ENCODE data around the gene MPG.

MPG gene

GRCh38 chr16:59440-60059, 18.5 kb upstream of the MPG start:
- H3K4me1 Mint-ChIP-seq (ENCODE audit: low read depth): peaks cover 8% of the 10 kb centered on the region
- H3K4me3 Mint-ChIP-seq: no peak overlapping the region
- peaks cover 6% of the 10 kb centered on the region for H3K36me3 Mint-ChIP-seq (ENCODE audit: low read depth)
- H3K27ac Mint-ChIP-seq: no peak overlapping the region
- no peaks in the 10 kb centered on the region for H3K9me3 Mint-ChIP-seq
- no peaks in the 10 kb centered on the region for H3K27me3 Mint-ChIP-seq

- H3K9me3 Mint-ChIP-seq: no peaks in the 10 kb centered on the region
- peaks cover 6% of the 10 kb centered on the region for H3K36me3 Mint-ChIP-seq (ENCODE audit: low read depth)
- no peak overlapping the region for H3K4me3 Mint-ChIP-seq
- peaks cover 2% of the 10 kb centered on the region for H3K4me1 Mint-ChIP-seq (ENCODE audit: low read depth)
- H3K27ac Mint-ChIP-seq: no peak overlapping the region
- H3K27me3 Mint-ChIP-seq: no peaks in the 10 kb centered on the region
These were observed 17.9 kb upstream of the MPG start for GRCh38 chr16:60166-60565.

- H3K27ac Mint-ChIP-seq: no peak overlapping the region
- H3K9me3 Mint-ChIP-seq: no peaks in the 10 kb centered on the region
- H3K4me1 Mint-ChIP-seq (ENCODE audit: low read depth): no peaks in the 10 kb centered on the region
- no peaks in the 10 kb centered on the region for H3K27me3 Mint-ChIP-seq
- H3K4me3 Mint-ChIP-seq: no peak overlapping the region
- peaks cover 2% of the 10 kb centered on the region for H3K36me3 Mint-ChIP-seq (ENCODE audit: low read depth)
These were observed 16.8 kb upstream of the MPG start for GRCh38 chr16:60929-61878.

GRCh38 chr16:61879-62281, 16.1 kb upstream of the MPG start:
- no peak overlapping the region for H3K4me3 Mint-ChIP-seq

GRCh38 chr16:62283-62967, 15.6 kb upstream of the MPG start:
- Mint-ChIP-seq H3K27me3 (no peaks in the 10 kb centered on the region), H3K36me3 (ENCODE audit: low read depth) (no peaks in the 10 kb centered on the region), H3K4me1 (ENCODE audit: low read depth) (no peaks in the 10 kb centered on the region), H3K4me3 (no peak overlapping the region), H3K27ac (no peak overlapping the region), H3K9me3 (no peaks in the 10 kb centered on the region)

More at GRCh38 chr16:61879-62281, 16.1 kb upstream of the MPG start:
- H3K9me3 Mint-ChIP-seq: no peaks in the 10 kb centered on the region
- no peaks in the 10 kb centered on the region for H3K36me3 Mint-ChIP-seq (ENCODE audit: low read depth)
- H3K4me1 Mint-ChIP-seq (ENCODE audit: low read depth): no peaks in the 10 kb centered on the region
- H3K27ac Mint-ChIP-seq: no peak overlapping the region
- no peaks in the 10 kb centered on the region for H3K27me3 Mint-ChIP-seq

GRCh38 chr16:62968-63391, 15.0 kb upstream of the MPG start:
- Mint-ChIP-seq H3K27me3 (no peaks in the 10 kb centered on the region), H3K36me3 (ENCODE audit: low read depth) (no peaks in the 10 kb centered on the region), H3K27ac (no peak overlapping the region), H3K4me3 (no peak overlapping the region), H3K4me1 (ENCODE audit: low read depth) (no peaks in the 10 kb centered on the region), H3K9me3 (no peaks in the 10 kb centered on the region)

GRCh38 chr16:63466-63865, 14.6 kb upstream of the MPG start:
- no peak overlapping the region for H3K4me3 Mint-ChIP-seq
- no peak overlapping the region for H3K27ac Mint-ChIP-seq
- no peaks in the 10 kb centered on the region for H3K9me3 Mint-ChIP-seq
- no peaks in the 10 kb centered on the region for H3K27me3 Mint-ChIP-seq
- no peaks in the 10 kb centered on the region for H3K4me1 Mint-ChIP-seq (ENCODE audit: low read depth)
- no peaks in the 10 kb centered on the region for H3K36me3 Mint-ChIP-seq (ENCODE audit: low read depth)

GRCh38 chr16:63998-64913, 13.8 kb upstream of the MPG start:
- Mint-ChIP-seq H3K9me3 (no peaks in the 10 kb centered on the region), H3K4me3 (no peak overlapping the region), H3K36me3 (ENCODE audit: low read depth) (no peaks in the 10 kb centered on the region), H3K27ac (no peak overlapping the region), H3K27me3 (no peaks in the 10 kb centered on the region), H3K4me1 (ENCODE audit: low read depth) (no peaks in the 10 kb centered on the region)

- Mint-ChIP-seq H3K4me3 (no peak overlapping the region), H3K4me1 (ENCODE audit: low read depth) (no peaks in the 10 kb centered on the region), H3K27ac (no peak overlapping the region), H3K36me3 (ENCODE audit: low read depth) (no peaks in the 10 kb centered on the region), H3K27me3 (no peaks in the 10 kb centered on the region), H3K9me3 (no peaks in the 10 kb centered on the region)
These were observed 13.1 kb upstream of the MPG start for GRCh38 chr16:64914-65255.

GRCh38 chr16:65745-66144, 12.3 kb upstream of the MPG start:
- H3K27ac Mint-ChIP-seq: no peak overlapping the region
- H3K9me3 Mint-ChIP-seq: no peaks in the 10 kb centered on the region
- no peaks in the 10 kb centered on the region for H3K4me1 Mint-ChIP-seq (ENCODE audit: low read depth)
- no peaks in the 10 kb centered on the region for H3K36me3 Mint-ChIP-seq (ENCODE audit: low read depth)
- no peak overlapping the region for H3K4me3 Mint-ChIP-seq
- H3K27me3 Mint-ChIP-seq: peaks cover 3% of the 10 kb centered on the region

GRCh38 chr16:66309-67182, 11.5 kb upstream of the MPG start:
- H3K9me3 Mint-ChIP-seq: no peaks in the 10 kb centered on the region
- H3K36me3 Mint-ChIP-seq (ENCODE audit: low read depth): no peaks in the 10 kb centered on the region
- no peak overlapping the region for H3K27ac Mint-ChIP-seq
- no peaks in the 10 kb centered on the region for H3K4me1 Mint-ChIP-seq (ENCODE audit: low read depth)
- H3K27me3 Mint-ChIP-seq: peaks cover 8% of the 10 kb centered on the region
- no peak overlapping the region for H3K4me3 Mint-ChIP-seq

- Mint-ChIP-seq H3K27ac (no peak overlapping the region), H3K36me3 (ENCODE audit: low read depth) (no peaks in the 10 kb centered on the region), H3K4me1 (ENCODE audit: low read depth) (no peaks in the 10 kb centered on the region), H3K4me3 (no peak overlapping the region), H3K27me3 (peaks cover 10% of the 10 kb centered on the region), H3K9me3 (no peaks in the 10 kb centered on the region)
These were observed 10.7 kb upstream of the MPG start for GRCh38 chr16:67183-67791.

GRCh38 chr16:67884-68789, 9.9 kb upstream of the MPG start:
- Mint-ChIP-seq H3K9me3 (no peaks in the 10 kb centered on the region), H3K4me3 (no peak overlapping the region), H3K27me3 (peaks cover 15% of the 10 kb centered on the region), H3K36me3 (ENCODE audit: low read depth) (no peaks in the 10 kb centered on the region), H3K27ac (no peak overlapping the region), H3K4me1 (ENCODE audit: low read depth) (peaks cover 5% of the 10 kb centered on the region)
